HG03520 (cell line): ENCODE data around the gene ABR.
"Not testable (repeated sequence)": the region's sequence is repeated elsewhere in the genome, so short reads cannot be mapped to it uniquely, and the experiment has no call there.

Source experiments
- ATAC-seq: cut with Tn5 transposase; IDR thresholded peaks from one replicate; pipeline ENCODE4 v1.9.1; 2021; ENCODE audit warnings: mild to moderate bottlenecking, moderate library complexity; ENCODE audit not compliant: unreplicated experiment

The ABR gene

DNA sequence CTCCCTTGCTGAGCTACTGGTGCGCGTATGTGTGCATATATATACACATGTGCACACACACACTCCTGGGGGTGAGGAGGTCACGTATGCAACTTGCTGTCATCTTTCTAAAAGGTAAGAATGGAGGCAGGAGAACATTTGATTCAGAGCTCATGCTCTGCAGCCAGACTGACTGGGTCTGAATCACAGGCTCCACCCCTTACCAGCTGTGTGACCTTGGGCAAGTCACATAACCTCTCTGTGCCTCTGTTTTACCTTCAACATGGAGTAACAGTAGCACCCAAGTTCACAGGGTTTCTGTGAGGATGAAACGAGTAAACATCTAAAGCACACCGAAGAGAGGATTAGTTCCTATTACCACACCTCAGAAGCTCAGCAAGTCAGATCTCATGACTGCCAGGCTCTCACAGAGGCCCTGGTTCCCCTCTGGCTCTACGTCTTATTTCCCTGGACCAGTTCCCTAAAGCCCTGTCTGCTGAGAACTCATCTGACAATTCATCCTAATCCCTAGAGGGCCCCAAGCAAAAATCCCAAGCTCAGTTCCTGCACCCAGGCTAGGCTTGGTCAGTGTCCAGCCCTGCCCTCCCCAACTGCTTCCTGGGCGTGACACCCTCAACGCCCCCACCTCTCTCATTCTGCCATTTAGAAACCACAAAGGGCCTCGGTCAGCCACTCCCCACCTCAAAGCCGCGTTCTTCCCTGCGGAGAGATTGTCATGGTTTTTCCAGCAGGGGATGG, 28.7 kb downstream of the ABR start:
- no peak for ATAC-seq

DNA sequence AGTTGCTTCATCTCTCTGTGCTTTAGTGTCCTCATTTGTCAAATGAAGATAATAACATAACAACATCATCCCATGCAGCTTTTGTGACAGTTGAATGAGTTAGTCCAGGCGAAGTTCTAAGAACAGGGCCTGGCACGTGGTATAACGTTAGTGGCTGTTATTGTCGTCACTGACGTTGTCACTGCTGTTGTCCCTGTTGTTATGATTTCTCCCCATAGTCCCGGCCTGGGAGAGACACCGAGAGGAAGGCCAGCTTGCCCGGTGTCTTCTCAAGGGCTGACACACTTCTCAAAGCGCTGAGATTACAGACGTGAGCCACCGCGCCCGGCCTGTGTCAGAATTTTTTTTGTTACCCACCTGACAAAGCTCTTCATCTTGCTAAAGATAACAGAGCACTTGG, 29.9 kb downstream of the ABR start:
- no peak for ATAC-seq

DNA sequence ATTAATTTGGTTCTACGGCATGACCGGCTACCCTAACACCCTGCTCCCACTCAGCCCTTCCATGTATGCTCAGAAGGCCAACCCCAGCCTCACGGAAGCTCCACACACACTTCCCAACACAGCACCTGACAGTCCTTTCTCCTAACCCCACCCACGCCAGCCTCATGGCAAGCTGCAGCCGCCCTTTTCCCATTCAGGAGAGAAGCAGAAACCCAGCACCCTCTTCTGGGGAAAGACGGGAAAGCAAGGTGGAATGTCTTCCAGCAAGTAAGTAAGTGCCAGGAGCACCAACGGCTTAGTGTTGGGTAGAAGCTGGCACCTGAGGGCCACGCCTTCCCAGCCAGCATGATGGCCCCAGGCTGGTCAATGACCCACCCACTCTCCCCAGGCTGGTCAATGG, 32.1 kb downstream of the ABR start:
- no peak for ATAC-seq

- ATAC-seq, result no peak
These were observed 33.1 kb downstream of the ABR start for GRCh38 chr17:1146561-1147265.

DNA sequence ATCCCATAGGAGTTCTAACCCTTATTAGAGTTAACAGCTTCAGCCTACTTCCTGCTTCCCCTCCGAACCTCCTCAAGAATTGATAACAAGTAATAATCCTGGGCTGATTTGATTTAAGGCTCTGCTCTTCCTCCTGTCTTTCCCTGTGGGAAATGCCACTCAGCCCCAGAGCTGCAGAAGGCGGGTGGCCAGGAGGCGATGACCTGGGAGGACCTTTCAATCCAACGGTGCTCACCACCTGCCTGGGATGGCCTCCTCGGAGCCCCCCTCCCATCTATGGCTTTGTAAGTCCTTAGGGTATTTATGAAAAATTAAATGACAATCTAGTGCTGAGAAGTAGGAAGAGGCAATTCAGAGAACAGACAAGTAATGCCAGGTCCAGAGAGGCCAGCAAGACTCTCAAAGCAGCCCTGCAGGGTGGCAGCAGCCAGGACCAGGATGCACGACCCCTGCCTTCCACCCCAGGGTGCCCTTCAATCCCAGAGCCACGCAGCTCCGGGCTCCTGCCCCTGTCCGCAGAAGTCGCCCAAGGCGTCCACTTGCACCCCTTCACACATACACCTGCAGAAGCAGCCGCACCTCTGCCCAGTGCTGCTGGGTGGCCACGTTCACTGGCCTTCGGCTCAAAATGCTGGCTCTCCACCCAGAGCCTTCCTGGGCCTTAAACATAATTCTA, 34.3 kb downstream of the ABR start:
- no peak for ATAC-seq

GRCh38 chr17:1144162-1144561, 35.6 kb downstream of the ABR start:
- ATAC-seq, result no peak

DNA sequence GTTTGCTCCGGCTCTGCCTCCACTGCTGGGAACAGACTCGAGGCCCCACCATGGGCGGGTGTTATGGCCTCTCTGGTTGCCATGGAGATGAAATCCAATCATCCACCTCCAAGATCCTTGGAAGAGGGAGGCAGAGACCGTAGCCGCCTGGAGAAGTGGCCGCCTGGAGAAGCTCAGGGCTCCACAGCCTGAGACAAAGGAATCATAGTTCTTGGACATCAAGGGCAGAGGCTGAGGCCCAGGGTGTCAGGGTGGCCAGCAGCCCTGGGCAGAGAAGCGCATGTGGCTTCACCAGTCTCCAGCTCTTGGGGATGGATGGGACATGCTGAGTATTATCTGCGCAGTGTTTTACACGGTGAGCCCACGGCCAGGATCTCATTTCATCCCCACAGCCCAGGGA, 36.2 kb downstream of the ABR start:
- no peak for ATAC-seq

GRCh38 chr17:1142561-1142971, 37.2 kb downstream of the ABR start:
- no peak for ATAC-seq

DNA sequence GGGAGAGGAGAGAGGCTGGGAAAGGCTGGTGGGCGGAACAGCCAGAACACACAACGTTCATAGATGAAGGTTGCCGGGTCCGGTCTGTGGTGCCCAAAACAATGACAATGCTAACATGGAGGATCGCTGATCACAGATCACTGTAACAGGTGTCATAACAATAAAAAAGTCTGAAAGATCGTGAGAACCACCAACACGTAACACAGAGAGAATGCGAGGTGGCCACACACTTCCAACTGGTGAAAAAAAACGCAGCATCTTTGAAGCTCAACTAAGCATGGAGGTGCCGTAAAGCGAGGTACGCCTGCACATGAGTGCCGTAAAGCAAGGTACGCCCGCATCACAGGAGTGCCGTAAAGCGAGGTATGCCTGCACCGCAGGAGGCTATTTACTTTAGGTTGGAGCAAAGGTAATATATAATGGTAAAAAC, 42.3 kb downstream of the ABR start:
- no peak for ATAC-seq

- no peak for ATAC-seq
These were observed 43.0 kb downstream of the ABR start for GRCh38 chr17:1136748-1137147.

DNA sequence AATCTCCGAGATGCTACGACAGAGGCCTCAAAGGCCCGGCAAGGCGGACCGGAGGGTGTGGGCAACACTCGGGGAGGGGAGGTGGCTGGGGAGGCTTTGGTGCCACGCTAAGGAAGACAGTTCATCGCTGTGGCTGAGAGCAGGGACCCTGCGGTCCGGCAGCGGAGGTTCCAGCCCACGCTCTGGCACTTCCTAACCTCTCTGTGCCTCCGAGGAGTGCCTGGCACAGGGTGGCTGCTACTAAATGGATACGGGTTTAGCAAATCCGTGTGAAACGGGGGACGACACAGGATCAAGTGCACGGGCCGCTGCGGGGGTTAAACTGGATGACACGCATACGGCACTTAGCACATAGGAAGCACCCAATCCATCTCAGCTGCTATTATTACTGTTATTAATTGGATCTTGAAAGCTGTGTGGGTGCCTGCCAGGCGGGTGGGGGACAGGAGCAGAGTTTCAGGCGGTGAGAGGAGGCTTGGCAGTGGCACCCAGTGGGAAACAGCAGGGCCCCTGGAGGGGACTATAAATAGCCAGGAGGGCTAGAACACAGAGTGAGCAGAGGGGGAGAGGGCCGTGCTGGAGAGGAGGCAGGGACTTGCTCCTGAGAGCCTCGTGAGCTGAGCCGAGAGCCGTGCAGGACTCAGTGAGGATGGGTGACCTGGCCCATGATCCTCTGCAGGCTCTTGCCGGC, 45.0 kb downstream of the ABR start:
- ATAC-seq, result no peak

DNA sequence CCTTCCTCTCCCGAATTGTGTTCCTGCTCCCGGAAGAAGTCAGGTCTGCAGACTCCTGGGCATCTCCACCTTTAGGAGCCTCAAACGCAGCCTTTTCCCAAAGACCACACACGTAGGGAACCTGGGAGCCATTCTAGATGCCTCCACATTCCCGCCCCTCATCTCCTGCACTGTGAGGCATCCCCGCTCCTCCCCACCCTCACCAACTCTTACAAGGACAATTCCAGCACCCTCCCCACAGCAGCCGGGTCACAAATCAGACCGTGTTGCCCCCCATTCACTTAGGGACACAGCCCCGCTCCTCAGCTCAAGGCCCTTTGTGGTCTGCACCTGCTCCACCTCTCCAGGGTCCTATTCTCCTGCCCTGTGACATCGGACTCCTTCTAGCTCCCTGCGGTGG, 49.6 kb downstream of the ABR start:
- ATAC-seq, result no peak

GRCh38 chr17:1128463-1128862, 51.3 kb downstream of the ABR start:
- not testable (repeated sequence) for ATAC-seq

- no peak for ATAC-seq
These were observed 52.8 kb downstream of the ABR start for GRCh38 chr17:1126801-1127550.

- ATAC-seq, result no peak
These were observed 53.5 kb downstream of the ABR start for GRCh38 chr17:1126250-1126797.

DNA sequence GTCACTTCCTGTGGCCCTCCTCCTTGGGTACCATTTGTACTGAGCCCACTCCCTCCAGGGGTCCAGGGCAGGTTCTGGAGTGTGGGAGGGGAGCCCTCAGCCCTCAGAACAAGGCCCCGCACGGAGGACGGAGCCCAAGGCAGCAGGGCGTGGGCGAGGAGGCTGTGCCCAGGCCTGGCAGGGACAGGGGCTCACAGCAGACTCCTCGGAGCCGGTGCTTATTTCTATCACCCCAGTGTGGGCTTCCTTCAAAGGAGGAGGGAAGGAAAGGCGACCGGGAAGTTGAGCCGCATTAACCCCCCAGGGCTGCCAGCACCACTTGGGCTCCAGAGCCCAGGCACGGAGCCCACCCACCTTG, 54.0 kb downstream of the ABR start:
- no peak for ATAC-seq

GRCh38 chr17:1124896-1125787, 54.6 kb downstream of the ABR start:
- ATAC-seq, result no peak

DNA sequence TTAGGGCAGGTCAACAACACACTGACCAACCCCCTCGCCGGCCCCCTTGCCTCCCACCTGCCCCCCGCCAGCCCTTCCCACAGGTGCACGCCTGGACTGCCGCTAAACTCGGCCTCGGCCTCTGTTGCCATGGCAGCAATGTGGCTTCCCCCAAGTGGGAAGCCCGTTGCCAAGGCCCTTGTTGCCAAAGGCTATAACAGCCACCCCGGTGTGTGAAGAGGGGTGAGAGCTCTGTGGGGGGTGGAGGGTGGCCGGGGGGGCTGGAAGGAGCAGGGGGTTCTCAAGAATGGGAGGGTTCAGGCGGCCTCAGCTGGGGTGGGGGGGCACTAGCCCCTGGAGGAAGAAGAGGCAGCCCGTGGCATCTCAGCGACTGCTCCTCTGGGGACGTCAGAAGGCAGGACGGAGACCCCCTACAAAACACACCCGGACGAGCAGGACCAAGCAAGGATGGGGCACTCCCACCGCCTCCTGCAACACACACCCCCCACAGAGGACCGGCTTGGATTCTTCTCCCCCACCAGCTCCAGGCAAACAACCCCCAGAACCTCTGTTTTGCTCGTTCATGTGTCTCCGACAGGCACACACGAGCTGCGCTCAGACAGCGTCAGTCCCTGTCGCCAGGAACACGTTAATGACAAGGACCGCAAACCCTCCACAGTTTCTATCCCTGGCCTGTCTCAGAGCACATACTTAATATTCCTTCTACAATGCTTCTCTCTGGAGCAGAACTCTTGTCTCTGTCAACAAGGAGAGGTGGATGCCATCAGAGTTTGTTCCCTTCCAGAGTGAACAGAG, 55.7 kb downstream of the ABR start:
- no peak for ATAC-seq

DNA sequence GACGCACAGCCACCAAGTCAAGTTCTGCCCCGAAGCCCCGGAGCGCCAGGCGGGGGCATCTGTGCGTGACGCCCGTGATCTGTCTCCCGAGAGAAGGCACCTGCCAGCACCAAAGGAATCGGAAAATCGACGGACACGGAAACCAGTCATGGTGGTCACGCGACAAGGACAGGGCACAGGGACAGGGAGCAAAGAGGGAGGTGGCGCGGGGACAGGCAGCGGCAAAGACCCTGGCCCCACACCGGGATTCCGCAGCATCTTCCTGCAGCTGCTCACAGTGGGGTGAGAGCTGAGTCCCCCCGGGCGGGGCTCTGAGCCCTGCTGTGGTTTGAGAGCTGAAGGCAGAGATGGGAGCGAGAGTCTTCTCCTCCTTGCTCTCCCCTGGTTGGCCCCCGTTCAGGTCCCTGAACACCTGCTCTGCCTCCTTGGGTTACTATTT, 56.4 kb downstream of the ABR start:
- ATAC-seq, result no peak
